LoVo (cell line): Measurements from ENCODE around the gene ABL1.

Source experiments
- DNase-seq: peaks from one replicate; pipeline ENCODE4 v3.0.0-alpha.2; 2016; ENCODE audit warnings: low spot score

Gene ABL1

GRCh38 chr9:130849356-130849755 is 14.3 kb downstream of the ABL1 start:
- DNase-seq, result no peak

GRCh38 chr9:130852801-130853200 is 17.7 kb downstream of the ABL1 start:
- DNase-seq, result no peak

GRCh38 chr9:130854092-130854491 is 19.0 kb downstream of the ABL1 start:
- no peak for DNase-seq

GRCh38 chr9:130854835-130855234 is 19.8 kb downstream of the ABL1 start:
- no peak for DNase-seq

- no peak for DNase-seq
Observed at GRCh38 chr9:130856474-130856873, 21.4 kb downstream of the ABL1 start.

GRCh38 chr9:130857864-130858738 is 23.0 kb downstream of the ABL1 start:
- no peak for DNase-seq

GRCh38 chr9:130858739-130859705 is 24.0 kb downstream of the ABL1 start:
- no peak for DNase-seq

- DNase-seq, result no peak
Observed at GRCh38 chr9:130860458-130861316, 25.6 kb downstream of the ABL1 start.

- DNase-seq, result no peak
Observed at GRCh38 chr9:130861372-130862180, 26.5 kb downstream of the ABL1 start.

- no peak for DNase-seq
Observed at GRCh38 chr9:130862217-130862616, 27.2 kb downstream of the ABL1 start.

GRCh38 chr9:130862747-130863146 is 27.7 kb downstream of the ABL1 start:
- no peak for DNase-seq

- DNase-seq, result no peak
Observed at GRCh38 chr9:130864541-130864940, 29.5 kb downstream of the ABL1 start.

- DNase-seq, result no peak
Observed at GRCh38 chr9:130865921-130866320, 30.9 kb downstream of the ABL1 start.

- DNase-seq, result peak; percentile 71
Observed at GRCh38 chr9:130866474-130866965, 31.5 kb downstream of the ABL1 start.

GRCh38 chr9:130867556-130867955 is 32.5 kb downstream of the ABL1 start:
- DNase-seq, result no peak

- no peak for DNase-seq
Observed at GRCh38 chr9:130868230-130868629, 33.2 kb downstream of the ABL1 start.

- no peak for DNase-seq
Observed at GRCh38 chr9:130869250-130869649, 34.2 kb downstream of the ABL1 start.

- no peak for DNase-seq
Observed at GRCh38 chr9:130870491-130871381, 35.7 kb downstream of the ABL1 start.

GRCh38 chr9:130871395-130872062 is 36.5 kb downstream of the ABL1 start:
- no peak for DNase-seq
